Adrenal gland (tissue), 5 donors: ENCODE measurements around the gene UNC119B.

Experiments
- CTCF ChIP-seq, 6 experiments: fragments of 450-650 bp in 4 of 6; fragments of 200-600 bp in 2 of 6; sonication (generic) in 1 of 6; IDR thresholded peaks; 1 replicate in 5 of 6; 2 replicates in 1 of 6; pipeline versions ENCODE4 v1.5.1 to v1.8.0; 2016 to 2021; ENCODE audit warnings: antibody characterized with exemption in 6 of 6, mild to moderate bottlenecking in 2 of 6, moderate library complexity in 1 of 6
- POLR2A ChIP-seq, 2 donors: fragments of 450-650 bp; IDR thresholded peaks; one replicate each; pipeline ENCODE4 v1.6.1; 2017; ENCODE audit warnings: antibody characterized with exemption in 2 of 2, mild to moderate bottlenecking in 2 of 2, moderate library complexity in 1 of 2
- donor health status: DM: no; HTN: no; CAD: no.

- TF ChIP-seq CTCF (IDR thresholded peaks at IDR 0.05) (no peak), POLR2A (IDR thresholded peaks at IDR 0.05) (no peak)
These were observed 48.7 kb downstream of the UNC119B start for GRCh38 chr12:120758798-120759590.
